GM19397 (cell line): ENCODE data around the gene KCNMA1.

Source experiments
- ATAC-seq: cut with Tn5 transposase; IDR thresholded peaks from one replicate; pipeline ENCODE4 v1.9.1; 2021; ENCODE audit warnings: mild to moderate bottlenecking, moderate library complexity; ENCODE audit not compliant: unreplicated experiment

Gene KCNMA1

DNA sequence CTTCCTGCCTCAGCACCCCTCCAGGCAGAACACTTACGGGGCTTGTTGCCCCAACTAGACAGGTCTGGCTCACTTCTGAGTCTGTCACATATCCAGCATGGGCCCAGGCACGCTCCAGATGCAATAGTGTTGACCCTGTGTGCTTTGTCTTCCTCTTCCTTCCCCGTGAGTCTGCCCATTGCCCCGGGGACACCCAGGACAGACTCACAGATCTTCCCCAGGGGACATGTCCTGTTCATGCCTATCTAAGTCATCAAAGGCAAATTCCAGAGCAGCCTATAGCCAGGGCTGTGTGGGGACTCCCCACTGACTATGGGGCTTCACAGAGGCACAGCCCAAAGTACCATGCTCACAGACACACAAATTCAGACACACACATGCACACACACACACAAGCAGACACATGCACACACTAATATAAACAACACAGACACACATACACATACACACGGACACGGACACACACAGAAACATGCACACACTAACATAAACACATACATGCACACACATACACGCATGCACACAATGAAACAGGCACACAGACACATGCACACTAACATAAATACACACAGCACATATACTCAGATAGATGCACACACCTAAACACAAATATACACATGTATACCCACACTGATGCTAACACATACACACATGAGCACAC lies 175.8 kb downstream of the KCNMA1 start:
- no peak for ATAC-seq

DNA sequence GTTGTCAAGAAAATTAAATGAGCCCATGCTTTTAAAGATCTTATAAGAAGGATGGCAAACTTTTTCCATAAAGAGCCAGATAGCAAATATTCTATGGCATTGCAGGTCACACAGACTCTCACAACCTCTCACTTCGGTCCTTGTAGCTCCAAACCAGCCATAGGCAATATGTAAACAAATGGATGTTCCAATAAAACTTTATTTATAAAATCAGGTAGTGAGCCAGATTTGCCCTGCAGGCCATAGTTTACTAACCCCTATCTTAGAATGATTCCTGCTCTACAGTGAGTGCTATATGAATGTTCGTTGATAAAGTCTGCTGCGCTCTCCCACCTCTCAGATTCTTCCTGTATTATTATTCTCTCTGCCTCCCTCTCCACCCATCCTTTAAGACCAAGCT lies 177.7 kb downstream of the KCNMA1 start:
- no peak for ATAC-seq

DNA sequence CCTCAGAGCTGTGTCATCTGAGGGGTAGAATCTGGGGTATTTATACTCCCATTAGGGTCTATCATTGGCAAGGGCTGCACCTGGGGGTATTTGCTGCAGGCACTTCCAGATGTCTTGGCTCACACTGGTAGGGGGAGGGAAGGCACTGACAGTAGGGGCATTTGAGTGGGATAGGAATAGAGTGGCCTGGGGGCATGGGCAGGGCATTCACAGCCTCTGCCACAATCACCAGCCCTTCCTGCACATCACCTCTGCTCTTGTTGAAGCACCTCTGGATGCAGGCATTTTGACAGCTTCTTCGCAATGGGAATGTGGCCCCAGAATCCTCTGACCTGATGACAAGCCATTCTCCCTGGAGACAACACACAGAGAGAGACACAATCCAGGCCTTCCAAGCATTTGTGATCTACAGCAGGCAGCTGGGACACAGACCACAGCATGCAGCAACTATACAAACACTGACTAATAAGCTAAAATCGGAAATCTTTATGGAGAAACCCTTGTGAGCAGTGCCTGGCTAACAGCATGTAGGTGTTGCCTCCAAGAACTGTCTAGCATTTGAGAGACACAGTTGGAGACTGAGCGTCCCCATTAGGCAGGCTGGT lies 178.5 kb downstream of the KCNMA1 start:
- ATAC-seq: no peak

DNA sequence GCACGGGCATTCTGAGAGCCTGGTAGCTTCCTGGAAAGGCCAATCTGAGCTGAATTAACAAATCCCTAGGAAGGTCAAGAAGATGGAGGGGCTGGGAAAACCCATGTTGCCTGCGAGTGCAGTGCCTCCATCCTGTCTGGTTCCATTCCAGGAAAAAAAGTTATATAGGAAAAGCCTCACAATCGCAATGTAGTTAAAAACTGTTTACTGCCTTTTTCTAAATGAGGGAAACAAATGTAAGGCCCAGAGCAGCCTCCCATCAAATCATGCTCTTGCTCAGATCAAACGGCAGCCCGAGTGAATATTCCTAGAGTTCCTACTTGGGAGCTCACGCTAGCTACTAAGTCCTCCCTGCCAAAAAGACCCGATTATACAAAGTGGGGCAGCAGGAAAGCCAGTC lies 179.9 kb downstream of the KCNMA1 start:
- ATAC-seq: no peak

DNA sequence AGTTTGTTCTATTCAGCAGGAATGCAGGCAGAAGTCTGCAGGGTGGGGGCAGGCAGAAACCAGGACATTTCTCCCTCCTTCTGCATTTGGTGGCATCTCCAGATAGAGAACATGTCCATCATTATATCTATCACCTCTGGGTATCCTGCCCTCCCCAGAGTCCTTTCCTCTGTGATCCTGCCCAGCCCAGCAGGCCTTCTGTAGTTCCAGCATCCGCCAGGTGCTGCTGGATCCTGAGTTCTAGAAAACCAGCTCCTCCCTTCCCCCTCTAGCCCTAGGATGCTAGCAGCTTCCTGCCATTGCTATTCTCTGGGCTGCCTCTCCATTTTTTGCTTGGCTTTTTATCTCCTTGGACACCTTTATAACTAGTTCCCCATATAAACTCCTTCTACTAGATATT lies 180.3 kb downstream of the KCNMA1 start:
- no peak for ATAC-seq

DNA sequence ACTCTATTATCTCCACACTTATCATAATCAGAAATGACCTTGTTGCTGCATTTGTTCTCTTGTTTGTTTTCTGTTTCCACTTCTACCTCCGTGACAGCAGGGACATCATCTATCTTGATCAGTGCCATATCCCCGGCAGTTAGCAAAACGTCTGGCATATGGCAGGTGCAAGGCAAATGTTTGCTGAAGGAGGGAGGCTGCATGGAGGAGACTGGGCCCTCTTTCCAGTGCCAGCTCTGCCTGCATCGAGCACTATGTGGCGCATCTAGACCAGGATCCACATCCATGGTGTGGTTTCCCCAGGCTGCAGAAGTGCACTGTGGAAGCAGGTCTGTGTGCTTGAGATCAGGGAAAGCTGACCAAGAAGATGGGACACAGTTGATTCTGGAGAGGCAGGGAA lies 181.2 kb downstream of the KCNMA1 start:
- no peak for ATAC-seq

DNA sequence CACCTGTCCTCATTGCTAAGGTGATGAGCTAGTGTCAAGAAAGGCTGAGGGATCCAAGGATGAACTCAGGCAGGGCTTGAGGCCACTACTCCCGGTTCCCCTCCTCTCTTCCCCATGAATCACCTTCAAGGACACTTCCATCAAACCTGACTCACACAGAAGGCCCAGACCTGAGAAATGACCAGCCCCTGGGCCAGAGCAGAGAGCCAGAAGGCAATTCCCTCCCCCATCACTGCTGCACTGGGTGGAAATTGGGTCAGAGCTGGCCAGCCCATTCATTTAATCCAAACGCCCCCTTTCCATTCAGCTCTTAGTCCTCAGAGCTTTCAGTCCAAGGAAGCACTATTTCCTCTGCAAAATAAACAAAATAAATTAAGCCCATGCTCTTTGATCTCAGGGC lies 182.0 kb downstream of the KCNMA1 start:
- no peak for ATAC-seq

DNA sequence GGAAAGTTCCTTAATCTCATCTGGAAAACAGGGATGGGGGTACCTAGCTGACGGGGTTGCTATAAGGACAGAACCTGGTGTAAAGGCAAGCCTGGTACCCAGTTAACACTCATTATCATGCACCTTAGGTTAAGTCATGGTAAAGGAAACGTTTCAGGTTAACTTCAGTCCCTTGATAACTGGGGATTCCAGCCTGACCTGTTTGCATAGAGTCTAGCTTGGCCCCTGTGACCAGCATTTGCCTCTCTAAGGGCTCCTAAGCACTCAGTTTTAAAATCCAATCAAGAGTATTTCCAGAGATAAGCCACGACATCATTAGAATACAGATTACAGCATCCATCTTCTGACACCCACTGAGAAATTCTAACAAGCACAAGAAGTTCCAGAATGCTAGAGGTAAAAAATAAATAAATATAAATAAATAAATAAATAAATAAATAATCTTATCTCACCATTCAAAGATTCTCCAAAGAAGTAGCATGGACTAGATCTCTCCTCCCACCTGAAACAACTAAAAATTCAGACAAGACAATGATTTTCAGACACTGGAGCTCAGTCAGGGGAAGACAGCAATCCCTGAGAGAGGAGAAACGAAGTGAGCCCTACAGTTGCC lies 184.6 kb downstream of the KCNMA1 start:
- no peak for ATAC-seq

DNA sequence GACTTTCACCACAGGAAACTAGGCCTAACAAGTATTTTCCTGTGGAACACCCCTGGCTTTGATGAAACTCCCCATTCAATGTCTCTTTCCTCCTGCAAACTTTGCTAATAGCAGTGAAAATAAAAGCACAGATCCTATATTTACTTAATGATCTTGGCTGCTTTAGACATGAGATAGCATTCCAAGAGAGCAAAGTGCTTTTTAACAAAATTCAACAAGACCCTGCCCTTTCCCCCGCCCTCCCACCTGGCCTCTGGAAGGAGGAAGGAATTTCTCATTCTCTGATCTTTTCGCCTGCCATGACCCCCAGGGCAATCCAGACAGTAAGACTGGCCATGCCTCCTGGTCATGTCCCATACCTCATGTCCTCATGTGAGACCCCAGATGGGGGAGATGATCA lies 185.7 kb downstream of the KCNMA1 start:
- ATAC-seq: no peak

DNA sequence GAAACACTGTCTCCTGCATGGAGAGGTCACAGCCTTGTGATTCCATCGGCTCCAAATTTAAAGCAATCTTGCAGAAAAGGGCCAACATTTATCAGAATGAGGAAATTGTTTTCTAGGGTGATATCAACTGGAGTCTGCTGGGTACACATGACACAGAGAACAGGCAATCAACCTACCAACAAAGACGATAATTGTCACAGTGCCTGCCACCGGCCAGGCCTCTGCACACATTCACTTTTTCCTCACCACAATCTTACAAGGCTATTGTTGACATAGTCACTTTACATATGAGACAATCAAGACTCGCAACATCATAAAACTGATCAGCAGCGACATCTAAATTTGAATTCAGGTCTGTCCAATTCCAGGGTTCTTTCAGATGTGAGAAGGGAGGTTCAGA lies 189.4 kb downstream of the KCNMA1 start:
- ATAC-seq: no peak

DNA sequence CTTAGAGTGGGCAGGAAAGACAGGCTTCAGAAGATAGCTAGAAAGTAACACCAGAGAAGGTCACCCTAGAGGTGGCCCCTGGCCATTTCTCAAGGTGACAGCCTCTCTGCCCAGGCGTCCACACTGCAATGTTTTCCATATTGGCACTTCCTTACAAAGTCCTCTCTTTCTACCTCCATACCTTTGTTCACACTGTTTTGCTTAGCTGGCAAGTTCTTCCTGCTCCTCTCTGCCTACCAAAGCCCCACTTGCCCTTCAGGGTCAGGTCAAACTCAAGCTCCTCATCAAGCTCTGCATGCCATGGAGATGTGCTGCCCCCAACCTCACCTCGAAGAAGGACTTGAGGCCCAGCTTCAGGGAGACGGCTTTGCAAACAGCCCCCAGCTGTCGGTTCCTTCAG lies 190.9 kb downstream of the KCNMA1 start:
- ATAC-seq: no peak

DNA sequence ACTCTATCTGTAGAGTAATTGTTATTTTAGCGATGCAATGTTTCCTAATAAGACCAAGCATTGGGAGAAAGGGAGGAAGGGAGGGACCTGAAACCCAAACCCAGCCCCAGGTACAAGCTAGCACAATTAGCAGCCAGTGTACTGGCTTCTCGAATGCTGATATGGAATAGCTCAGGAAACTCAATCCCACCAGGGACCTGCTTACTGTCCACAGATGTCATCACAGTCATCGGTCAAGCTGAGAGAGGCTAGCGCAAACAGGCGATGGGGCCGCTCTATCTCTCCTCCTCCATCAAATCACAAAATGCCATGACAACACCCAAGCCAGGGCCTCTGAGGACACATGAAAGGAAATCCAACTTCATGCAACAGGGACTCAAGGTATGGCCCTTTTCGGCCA lies 192.1 kb downstream of the KCNMA1 start:
- ATAC-seq: no peak

DNA sequence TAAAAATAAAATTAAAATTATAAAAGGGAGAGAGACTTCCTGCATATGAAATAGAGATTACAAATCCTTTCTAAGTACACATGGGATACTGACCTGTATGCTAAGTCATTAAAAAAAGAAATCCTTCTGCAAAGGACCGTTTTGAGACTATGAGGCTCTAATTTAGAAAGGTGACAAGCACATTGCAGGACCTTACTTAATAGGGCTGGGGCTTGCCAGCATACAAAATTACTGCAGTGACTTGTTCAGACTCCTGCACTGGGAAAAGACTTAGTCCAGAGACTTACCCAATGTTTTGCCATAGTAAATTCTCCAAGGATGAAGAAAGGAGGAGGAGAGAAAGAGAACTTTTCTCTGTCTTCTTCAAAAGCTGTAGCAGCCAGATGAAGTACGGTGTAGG lies 193.6 kb downstream of the KCNMA1 start:
- ATAC-seq: no peak

DNA sequence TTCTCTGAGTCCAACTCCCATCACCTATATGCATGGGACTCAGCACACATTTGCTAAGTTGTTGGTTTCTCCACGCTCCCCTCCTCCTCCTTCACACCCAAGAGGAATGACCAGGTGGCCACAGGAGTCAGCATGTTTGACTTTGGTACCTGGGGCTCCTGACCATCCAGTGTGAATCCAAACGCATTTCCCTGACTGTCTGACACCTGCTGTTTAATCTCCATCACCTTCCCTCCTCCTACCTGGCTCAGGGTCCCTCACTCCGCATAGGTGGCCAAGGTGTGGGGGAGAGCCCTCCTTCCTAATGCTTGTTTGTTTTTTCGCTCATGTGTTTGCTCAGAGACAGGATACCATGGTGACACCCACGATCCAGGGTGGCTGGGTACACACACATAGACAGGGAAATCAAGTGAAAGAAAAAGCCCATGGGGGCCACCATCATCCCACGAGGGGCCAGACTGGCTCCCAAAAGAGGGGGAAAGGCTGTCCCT lies 194.9 kb downstream of the KCNMA1 start:
- no peak for ATAC-seq

DNA sequence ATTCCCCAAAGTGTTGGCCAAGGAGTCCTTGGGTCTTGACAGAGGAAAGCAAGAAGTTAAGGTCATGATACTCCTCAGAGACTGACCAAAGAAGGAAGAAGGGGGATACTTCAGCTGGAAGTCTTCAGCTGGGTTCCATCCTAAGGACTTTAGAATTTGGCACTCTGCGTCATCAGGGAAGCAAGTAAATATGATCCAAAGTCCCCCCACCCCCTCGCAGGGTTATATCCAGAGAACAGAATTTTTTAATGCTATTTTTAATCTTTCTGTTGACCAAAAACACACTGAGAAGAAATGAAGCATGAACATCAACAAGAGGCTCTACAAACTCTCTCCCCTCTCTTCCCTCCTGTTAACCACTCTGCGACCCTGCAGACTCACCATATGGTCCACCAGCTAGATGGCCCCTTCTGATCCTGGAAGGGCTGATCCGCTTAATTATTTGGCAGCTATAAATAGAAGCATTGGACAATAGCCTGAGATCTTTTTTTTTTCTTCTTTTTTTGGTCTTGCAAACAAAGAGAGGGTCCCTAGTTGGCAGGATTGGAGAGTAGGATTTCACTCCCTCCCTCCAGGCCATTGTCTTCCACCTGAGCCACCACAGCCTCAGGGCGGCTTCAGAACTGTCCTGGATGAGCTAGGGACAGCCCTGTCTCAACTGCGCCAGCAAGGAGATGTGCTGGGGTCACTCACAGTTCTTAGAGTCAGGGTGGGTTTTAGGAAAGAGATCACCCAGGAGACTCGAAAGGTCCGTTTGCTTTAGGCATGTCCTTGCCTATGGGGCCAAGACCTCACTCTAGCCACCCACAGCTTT lies 196.0 kb downstream of the KCNMA1 start:
- no peak for ATAC-seq

DNA sequence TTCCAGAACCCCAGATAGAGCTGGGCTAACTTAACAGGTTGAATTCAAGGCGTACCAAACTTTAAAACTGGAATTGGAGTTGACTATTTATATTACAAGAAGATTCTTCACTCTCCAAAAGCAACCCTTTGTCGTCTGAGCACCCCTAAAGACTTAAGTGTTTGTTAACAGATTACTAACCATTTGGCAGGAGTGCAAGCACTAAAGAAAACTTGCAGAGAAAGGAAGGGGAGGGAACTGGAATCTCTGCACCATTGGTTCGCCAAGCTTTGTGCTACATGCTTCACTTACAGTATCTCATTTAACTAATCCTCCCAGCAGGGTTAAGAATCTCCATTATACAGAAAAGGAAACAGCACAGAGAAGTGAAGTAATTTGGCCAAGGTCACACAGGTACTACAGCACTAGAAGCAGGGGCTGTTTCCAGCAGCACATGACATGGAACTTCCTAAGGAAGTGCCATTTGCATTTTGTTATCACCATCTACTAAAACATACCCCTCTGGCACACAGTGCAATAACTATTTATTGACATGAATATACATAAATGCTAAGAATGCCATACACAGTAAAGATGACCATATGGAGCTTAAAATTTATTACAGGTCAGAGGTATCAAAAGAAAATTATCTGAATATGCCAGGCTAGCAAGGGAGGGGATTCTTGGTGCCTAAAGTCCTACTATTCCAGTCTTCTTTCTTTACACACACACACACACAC lies 201.2 kb downstream of the KCNMA1 start:
- ATAC-seq: no peak

DNA sequence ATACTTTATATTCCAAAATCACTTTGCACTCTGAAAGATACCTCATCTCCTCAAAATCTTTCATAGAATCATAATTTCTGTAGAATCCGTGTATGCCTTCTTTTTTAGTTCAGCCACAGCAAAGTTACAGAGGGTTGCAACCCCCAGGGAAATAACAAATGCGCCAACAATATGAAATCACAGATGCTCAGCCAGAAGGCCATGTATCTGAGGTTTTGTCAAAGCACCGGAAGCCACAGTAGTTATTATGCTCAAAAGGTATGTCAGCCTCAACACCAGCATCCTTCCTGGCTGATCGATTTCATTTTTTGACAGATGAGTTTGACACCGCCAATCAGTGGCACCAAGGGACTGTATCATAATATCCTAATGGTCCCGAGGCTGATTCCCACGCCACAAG lies 204.1 kb downstream of the KCNMA1 start:
- ATAC-seq: no peak

DNA sequence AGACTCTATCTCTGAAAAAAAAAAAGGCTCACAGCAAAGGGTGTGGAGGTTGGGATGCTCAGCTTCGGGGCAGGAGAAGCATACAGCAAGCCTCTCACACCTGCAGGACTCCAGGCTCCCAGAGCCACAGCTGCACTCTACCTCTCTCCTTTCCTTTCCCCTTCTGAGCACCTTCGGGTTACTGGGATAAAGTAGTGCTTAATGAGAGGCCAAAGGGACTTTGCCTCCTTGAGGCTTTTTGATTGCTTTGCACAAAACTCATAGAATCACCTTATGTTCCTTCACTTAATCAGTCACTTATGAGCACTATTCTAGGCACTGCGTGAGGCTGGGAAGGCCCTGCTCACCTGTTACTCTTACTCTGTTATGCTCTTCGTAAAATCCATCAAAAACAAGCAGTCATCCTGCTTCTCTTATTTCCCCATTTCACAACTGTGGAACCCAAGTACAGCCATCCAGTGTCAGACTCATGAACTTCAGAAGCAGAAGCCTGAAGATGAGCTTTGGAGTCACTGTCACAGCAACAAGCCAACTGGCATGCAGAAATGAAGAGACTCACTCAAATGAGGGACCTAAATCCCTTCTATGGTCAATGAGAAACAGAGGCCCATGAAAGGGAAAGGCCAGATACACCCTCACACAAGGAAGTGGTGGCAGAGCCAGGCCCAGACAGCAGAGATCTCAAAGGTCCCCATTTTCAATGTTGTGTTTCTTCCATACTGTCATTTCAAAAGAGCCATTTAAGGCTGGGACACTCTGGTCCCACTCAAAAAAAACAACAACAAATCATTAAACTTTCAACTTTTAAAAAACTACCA lies 205.4 kb downstream of the KCNMA1 start:
- ATAC-seq: no peak

DNA sequence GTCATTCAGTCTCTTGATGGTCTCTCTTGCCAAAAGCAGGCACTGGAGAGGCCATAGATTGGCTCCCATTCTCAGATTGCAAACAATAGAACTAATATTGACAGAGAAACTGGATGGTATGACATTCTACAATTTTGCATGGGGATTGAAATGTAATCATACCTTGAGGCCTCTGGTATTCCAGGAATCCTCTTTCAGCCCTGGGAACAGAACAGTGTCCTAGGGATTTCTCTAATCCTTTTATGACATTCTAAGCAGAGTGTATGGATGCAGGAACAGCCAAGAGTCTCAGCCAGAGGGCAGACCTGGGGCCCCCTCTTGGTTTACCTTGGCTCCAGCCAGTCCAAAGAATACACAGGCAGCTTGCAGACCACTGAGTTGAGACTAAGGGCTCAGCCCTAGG lies 206.4 kb downstream of the KCNMA1 start:
- no peak for ATAC-seq

DNA sequence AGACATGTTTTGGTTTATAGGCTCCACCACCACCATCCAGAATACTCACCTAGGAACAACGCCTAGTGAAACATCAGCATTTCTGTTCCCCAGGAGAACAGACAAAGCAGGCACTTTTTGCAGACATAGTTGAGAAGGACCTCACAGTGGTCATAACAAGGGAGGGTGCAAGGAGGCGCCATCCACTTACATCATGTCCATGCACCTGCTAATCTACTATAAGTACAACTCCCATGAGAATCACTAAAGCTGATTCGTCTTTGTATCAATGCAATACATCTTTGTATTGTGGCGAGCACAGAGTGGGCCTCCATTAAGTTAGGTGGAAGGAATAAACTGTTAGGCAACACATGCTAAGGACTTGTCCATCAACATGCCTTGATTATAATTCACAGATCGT lies 207.1 kb downstream of the KCNMA1 start:
- ATAC-seq: no peak
